ENCODE data around the gene COLGALT1. TPM values are rescaled to one million over a fixed set of nuclear protein-coding genes. Genes with fewer than 3 reads are reported as not detected.

The COLGALT1 gene
- total and polyA plus RNA-seq, 9 of the 15 experiments (the other 6 are each of a cell fraction or from before 2014, with no cell fraction given): 4.9 to 119 (median 82.6) TPM

DNA sequence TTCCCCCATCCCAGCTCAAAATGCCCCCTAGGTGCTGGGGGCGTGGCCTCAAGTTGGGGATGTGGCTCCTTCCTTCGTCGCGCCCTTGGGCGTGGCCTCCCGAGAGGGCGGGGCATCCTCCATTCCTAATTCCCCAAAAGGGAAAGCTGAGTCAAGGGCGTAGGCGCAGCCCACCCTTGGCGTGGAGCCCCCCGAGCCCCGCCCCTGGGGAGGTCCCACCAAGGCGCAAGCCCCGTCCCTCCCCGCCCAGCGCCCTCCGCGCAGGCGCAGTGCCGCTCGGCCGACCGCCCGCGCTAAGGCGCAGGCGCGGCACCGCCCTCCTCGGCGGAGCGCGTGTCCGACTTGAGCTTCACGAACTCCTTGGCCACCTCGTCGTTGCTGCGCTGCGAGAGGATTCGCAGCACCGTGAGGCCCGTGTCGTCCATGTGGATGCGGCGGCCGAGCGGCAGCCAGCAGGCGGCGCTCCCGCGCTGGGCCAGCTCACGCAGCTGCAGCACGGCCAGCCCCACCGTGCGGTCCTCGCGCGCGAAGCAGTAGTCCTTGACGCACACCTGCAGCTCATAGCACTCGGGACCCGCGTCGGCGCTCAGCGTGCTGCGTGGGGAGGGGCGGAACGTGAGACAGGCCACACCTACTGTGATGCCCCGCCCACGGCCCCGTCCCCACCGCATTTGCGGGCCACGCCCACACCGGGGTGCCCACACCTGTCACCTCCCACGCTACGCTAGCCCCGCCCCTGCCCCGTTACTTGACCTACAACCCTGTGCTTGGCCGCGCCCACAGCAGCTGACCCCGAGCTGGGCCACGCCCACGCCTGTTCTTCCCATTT, 50.5 kb downstream of the COLGALT1 start (continued):
- TF ChIP-seq CBX5 (IDR thresholded peaks at IDR 0.05; ENCODE audit: borderline replicate concordance, low read depth) (peak; percentile 39; the same call in 1 of the 2 replicates), IRF2 (CRISPR knock-in tag; IDR thresholded peaks at IDR 0.05) (no peak), GABPB1 (CRISPR knock-in tag; IDR thresholded peaks at IDR 0.05) (peak; percentile 90), ZC3H8 (IDR thresholded peaks at IDR 0.05) (no peak), NCOA4 (IDR thresholded peaks at IDR 0.05; ENCODE audit: partially characterized antibody) (no peak)
- TF ChIP-seq, protein P1, sequence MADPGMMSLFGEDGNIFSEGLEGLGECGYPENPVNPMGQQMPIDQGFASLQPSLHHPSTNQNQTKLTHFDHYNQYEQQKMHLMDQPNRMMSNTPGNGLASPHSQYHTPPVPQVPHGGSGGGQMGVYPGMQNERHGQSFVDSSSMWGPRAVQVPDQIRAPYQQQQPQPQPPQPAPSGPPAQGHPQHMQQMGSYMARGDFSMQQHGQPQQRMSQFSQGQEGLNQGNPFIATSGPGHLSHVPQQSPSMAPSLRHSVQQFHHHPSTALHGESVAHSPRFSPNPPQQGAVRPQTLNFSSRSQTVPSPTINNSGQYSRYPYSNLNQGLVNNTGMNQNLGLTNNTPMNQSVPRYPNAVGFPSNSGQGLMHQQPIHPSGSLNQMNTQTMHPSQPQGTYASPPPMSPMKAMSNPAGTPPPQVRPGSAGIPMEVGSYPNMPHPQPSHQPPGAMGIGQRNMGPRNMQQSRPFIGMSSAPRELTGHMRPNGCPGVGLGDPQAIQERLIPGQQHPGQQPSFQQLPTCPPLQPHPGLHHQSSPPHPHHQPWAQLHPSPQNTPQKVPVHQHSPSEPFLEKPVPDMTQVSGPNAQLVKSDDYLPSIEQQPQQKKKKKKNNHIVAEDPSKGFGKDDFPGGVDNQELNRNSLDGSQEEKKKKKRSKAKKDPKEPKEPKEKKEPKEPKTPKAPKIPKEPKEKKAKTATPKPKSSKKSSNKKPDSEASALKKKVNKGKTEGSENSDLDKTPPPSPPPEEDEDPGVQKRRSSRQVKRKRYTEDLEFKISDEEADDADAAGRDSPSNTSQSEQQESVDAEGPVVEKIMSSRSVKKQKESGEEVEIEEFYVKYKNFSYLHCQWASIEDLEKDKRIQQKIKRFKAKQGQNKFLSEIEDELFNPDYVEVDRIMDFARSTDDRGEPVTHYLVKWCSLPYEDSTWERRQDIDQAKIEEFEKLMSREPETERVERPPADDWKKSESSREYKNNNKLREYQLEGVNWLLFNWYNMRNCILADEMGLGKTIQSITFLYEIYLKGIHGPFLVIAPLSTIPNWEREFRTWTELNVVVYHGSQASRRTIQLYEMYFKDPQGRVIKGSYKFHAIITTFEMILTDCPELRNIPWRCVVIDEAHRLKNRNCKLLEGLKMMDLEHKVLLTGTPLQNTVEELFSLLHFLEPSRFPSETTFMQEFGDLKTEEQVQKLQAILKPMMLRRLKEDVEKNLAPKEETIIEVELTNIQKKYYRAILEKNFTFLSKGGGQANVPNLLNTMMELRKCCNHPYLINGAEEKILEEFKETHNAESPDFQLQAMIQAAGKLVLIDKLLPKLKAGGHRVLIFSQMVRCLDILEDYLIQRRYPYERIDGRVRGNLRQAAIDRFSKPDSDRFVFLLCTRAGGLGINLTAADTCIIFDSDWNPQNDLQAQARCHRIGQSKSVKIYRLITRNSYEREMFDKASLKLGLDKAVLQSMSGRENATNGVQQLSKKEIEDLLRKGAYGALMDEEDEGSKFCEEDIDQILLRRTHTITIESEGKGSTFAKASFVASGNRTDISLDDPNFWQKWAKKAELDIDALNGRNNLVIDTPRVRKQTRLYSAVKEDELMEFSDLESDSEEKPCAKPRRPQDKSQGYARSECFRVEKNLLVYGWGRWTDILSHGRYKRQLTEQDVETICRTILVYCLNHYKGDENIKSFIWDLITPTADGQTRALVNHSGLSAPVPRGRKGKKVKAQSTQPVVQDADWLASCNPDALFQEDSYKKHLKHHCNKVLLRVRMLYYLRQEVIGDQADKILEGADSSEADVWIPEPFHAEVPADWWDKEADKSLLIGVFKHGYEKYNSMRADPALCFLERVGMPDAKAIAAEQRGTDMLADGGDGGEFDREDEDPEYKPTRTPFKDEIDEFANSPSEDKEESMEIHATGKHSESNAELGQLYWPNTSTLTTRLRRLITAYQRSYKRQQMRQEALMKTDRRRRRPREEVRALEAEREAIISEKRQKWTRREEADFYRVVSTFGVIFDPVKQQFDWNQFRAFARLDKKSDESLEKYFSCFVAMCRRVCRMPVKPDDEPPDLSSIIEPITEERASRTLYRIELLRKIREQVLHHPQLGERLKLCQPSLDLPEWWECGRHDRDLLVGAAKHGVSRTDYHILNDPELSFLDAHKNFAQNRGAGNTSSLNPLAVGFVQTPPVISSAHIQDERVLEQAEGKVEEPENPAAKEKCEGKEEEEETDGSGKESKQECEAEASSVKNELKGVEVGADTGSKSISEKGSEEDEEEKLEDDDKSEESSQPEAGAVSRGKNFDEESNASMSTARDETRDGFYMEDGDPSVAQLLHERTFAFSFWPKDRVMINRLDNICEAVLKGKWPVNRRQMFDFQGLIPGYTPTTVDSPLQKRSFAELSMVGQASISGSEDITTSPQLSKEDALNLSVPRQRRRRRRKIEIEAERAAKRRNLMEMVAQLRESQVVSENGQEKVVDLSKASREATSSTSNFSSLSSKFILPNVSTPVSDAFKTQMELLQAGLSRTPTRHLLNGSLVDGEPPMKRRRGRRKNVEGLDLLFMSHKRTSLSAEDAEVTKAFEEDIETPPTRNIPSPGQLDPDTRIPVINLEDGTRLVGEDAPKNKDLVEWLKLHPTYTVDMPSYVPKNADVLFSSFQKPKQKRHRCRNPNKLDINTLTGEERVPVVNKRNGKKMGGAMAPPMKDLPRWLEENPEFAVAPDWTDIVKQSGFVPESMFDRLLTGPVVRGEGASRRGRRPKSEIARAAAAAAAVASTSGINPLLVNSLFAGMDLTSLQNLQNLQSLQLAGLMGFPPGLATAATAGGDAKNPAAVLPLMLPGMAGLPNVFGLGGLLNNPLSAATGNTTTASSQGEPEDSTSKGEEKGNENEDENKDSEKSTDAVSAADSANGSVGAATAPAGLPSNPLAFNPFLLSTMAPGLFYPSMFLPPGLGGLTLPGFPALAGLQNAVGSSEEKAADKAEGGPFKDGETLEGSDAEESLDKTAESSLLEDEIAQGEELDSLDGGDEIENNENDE (IDR thresholded peaks at IDR 0.05; ENCODE audit: low read depth, low read length): no peak
- TF ChIP-seq, protein P2, sequence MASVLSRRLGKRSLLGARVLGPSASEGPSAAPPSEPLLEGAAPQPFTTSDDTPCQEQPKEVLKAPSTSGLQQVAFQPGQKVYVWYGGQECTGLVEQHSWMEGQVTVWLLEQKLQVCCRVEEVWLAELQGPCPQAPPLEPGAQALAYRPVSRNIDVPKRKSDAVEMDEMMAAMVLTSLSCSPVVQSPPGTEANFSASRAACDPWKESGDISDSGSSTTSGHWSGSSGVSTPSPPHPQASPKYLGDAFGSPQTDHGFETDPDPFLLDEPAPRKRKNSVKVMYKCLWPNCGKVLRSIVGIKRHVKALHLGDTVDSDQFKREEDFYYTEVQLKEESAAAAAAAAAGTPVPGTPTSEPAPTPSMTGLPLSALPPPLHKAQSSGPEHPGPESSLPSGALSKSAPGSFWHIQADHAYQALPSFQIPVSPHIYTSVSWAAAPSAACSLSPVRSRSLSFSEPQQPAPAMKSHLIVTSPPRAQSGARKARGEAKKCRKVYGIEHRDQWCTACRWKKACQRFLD (CRISPR knock-in tag; IDR thresholded peaks at IDR 0.05): no peak; the same call in 1 of the 2 replicates
- TF ChIP-seq, protein P3, sequence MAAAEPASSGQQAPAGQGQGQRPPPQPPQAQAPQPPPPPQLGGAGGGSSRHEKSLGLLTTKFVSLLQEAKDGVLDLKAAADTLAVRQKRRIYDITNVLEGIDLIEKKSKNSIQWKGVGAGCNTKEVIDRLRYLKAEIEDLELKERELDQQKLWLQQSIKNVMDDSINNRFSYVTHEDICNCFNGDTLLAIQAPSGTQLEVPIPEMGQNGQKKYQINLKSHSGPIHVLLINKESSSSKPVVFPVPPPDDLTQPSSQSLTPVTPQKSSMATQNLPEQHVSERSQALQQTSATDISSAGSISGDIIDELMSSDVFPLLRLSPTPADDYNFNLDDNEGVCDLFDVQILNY (CRISPR knock-in tag; IDR thresholded peaks at IDR 0.05): no peak
- TF ChIP-seq, protein P4, sequence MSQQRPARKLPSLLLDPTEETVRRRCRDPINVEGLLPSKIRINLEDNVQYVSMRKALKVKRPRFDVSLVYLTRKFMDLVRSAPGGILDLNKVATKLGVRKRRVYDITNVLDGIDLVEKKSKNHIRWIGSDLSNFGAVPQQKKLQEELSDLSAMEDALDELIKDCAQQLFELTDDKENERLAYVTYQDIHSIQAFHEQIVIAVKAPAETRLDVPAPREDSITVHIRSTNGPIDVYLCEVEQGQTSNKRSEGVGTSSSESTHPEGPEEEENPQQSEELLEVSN (IDR thresholded peaks at IDR 0.05; ENCODE audit: borderline replicate concordance in 1 of 2, extremely low read depth in 1 of 2, insufficient read depth in 1 of 2, insufficient read length in 1 of 2, low read depth in 1 of 2, low read length in 1 of 2, poor library complexity in 1 of 2, severe bottlenecking in 1 of 2): peak; percentile 95 to 97

Measured in K562 (cell line).